NCI-H1694 (cell line): ENCODE data around the gene POLR1G.
"Not testable (repeated sequence)": the region's sequence is repeated elsewhere in the genome, so short reads cannot be mapped to it uniquely, and the experiment has no call there.

ENCODE experiments used
- DNase-seq: peaks from one replicate; lab custom pipeline; 2025; lab: John Stamatoyannopoulos, UW

Gene POLR1G

DNA sequence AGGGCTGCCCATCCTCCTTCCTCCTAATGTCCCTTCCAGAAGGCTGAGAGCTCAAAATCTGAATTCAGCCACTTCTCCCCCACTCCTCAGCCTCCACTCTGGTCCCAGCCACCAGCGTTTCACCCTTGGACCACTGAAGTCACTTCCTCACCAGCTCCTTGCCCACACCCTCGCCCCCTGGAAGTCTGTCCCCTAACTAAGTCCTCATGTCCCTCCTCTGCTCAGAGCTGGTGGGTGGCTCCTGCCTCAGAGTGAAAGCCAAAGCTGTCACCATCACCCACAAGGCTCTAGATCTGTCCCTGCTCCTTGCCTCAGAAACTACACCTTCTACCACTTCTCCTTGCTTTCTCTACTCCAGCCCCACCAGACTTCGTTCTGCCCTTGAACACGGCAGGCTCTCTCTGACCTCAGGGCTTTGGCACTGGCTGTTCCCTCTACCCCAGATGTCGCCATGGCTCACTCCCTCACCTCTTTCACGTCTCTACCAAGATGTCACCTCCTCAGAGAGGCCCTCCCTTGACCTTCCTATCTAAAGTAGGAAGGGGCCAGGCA lies 15.6 kb downstream of the POLR1G start:
- no peak for DNase-seq

DNA sequence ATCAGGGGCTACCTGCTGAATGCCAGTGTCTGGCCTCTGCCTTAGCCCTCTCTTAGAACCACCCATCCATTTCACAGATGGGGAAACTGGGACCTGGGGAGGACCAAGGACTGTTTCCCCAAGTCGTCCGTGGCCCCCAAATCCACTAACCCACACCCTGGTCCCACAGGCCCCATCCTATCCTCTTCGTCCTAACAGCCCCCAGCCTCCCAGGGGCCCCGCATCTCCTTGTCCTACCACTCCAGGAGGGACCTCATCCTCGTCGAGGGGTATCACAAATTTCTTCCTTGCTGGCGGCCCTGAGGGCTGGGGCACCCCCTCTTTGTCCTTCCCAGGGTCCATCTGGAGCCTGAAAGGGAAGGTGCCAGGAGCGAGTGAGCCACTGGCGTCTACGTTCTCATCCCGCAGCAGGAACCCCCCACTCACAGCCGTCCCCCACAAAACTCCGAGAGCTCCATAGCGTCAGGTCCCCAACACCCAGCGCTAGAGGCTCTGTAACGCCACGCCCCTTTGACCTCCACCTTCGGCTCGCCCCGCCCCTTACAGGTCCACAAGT lies 16.7 kb downstream of the POLR1G start:
- DNase-seq: no peak

DNA sequence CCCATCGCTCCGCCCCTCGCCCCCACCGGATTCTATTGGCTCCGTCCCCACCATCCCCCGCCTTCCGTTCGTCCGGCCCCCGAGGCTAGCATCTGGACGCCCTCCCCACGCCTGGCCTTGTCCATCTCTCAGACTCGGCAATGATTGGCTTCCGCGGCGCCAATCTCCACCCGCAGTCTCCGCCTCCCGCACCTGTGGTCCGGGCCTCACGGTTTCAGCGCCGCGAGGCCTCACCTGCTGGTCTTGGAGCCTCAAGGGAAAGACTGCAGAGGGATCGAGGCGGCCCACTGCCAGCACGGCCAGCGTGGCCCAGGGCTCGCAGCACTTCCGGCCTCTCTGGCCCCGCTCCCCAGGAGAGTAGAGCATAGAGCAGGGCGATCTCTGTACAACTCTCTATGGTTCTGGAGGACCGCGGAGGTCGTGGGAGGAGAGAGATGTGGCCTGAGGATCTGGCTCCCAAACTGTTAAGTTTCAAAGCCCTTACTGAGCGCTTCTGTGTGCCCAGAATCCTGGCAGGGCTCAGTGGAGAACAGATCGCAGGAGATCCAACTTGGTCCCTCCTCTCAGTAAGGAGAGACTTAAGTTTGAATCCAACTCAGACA lies 17.2 kb downstream of the POLR1G start, which contains the start of gene ERCC1:
ERCC1 (minus strand) TSS at position 329 of the 602 bp plus-strand sequence. CDS start 543 bp downstream, outside the sequence.
- peak; percentile 91 for DNase-seq

DNA sequence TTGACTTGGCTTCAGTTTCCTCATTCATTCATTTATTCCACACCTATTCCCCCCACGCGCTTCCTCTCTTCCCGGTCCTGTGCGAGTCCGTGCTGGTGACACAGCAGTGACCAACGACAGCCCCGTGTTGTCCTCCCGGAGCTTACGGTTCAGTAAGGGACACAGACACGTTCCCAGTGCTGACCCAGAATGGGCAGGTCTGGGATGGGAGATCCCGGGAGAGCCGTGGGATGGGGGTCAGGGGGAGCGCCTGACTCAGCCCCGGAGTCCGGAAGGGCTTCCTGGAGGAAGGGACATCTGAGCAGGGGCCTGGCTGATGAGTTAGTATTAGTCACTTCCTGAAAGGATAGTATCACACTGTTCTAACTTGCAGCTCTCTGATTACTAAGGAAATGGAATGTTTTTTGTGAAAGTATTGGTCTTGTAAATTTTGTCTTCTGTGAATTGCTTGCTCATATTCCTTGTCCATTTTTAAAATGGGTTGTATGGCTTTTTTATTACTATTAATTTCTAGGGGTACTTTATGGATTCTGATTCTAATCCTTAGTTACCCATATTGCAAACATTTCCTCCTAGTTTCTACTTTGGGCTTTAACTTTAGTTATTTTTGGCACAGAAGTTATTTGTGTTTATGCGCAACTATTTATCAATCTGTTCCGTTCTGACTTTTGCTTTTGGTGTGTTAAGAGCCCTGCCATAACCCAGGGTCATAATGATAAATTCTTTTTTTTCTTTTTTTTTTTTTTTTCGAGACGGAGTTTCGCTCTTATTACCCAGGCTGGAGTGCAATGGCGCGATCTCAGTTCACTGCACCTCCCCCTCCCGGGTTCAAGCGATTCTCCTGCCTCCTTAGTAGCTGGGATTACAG lies 18.0 kb downstream of the POLR1G start:
- DNase-seq: peak; percentile 41

DNA sequence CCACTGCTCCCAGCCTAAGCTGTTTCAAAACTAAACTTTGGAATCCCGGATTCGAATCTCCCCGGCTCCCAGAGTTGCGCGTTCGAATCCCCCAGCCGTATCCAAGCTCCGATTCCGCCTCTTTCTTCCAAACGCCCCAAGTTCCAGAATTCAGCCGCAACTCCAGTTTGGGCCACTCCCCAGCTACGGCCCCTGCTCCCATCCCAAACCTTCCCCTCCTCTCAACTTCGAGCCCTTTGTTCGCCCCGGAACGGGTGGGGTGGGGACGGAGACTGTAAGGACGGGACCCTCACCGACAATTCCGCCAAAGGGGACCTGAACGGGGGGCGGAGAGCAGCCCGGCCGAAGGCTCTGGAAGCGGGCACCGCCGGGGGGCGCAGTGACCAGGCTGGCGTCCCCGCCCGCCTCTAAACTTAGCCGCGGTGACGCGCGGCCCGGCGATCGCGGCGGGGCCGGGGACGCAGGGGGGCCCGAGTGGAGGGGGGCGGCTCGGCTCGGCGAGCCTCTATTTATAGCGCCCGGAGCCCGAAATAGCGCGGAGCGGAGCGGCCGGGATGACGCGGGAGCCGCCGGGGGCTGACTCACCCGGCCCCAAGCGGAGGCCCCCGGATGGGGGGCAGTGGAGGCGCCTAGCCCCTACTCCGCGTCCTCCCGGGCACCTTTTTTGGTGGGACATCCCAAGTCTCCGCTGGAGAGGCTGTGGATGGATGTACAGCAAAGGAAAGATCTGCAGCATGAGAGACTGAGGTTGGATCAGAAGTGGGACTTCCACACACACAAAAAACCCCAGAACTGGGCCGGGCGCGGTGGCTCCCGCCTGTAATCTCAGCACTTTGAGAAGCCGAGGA lies 22.2 kb downstream of the POLR1G start:
- no peak for DNase-seq

DNA sequence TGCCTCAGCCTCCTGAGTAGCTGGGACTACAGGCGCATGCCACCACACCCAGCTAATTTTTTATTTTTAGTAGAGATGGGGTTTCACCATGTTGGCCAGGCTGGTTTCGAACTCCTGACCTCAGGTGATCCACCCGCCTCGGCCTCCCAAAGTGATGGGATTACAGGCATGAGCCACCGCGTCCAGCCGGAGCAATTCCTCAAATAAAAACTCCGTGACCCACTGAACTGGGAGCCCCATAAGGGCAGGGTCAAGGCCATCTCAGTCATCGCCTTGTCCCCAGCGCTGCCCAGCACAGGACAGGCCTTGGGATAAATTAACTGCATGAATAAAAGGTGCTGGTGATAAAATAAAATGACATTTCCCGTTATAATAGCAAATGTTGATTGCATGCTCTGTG lies 23.5 kb downstream of the POLR1G start:
- DNase-seq: not testable (repeated sequence)

DNA sequence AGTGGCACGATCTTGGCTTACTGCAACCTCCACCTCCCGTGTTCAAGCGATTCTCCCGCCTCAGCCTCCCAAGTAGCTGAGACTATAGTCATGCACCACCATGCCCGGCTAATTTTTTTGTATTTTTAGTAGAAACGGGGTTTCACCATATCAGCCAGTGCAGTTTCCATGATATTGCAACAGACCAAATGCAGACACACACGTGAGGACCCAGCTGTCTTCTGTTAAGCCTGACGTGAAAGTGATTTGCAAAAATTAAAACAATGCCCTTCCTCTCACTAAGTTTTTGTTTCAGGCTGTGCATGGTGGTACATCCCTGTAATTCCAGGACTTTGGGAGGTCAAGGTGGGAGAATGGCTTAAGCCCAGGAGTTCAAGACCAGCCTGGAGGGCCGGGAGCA lies 24.6 kb downstream of the POLR1G start:
- DNase-seq: not testable (repeated sequence)

DNA sequence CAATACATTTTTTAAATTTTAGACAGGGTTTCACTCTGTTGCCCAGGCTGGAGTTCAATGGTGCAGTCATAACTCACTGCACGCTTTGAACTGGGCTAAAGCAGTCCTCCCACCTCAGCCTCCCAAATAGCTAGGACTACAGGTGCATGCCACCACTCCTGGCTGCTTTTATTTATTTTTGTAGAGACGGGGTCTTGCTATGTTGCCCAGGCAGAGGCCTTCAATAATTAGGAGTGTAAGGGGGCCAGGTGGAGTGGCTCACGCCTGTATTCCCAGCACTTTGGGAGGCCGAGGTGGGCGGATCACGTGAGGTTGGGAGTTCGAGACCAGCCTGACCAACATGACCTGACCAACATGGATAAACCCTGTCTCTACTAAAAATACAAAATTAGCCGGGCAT lies 26.1 kb downstream of the POLR1G start:
- DNase-seq: not testable (repeated sequence)

DNA sequence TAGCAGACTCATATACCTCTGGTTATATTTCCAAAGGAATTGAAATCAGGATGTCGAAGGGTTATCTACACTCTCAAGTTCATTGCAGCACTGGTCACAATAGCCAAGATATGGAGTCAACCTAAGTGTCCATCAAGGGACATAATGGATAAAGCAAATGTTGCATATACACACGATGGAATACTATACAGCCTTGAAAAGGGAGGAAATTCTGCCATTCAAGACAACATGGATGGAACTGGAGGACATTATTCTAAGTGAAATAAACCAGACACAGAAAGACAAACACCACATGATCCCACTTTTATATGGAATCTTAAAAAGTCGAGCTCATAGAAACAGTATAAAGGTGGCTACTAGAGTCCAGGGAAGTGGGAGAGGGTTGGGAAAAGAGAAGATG lies 30.9 kb downstream of the POLR1G start:
- no peak for DNase-seq

DNA sequence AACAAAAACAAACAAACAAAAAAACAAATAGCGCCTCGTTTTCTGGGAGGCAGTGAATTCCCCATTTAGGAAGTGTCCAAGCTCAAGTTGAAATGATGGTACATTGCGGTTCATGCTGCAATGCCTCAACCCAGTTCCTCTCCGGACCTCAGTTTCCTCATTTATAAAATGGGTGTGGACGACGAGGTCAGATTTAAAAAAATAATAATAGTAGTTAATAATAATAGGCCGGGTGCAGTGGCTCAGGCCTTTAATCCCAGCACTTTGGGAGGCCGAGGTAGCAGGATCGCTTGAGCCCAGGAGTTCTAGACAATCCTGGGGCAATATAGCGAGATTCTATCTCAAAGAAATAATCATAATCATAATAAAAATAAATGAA lies 32.7 kb downstream of the POLR1G start:
- no peak for DNase-seq

DNA sequence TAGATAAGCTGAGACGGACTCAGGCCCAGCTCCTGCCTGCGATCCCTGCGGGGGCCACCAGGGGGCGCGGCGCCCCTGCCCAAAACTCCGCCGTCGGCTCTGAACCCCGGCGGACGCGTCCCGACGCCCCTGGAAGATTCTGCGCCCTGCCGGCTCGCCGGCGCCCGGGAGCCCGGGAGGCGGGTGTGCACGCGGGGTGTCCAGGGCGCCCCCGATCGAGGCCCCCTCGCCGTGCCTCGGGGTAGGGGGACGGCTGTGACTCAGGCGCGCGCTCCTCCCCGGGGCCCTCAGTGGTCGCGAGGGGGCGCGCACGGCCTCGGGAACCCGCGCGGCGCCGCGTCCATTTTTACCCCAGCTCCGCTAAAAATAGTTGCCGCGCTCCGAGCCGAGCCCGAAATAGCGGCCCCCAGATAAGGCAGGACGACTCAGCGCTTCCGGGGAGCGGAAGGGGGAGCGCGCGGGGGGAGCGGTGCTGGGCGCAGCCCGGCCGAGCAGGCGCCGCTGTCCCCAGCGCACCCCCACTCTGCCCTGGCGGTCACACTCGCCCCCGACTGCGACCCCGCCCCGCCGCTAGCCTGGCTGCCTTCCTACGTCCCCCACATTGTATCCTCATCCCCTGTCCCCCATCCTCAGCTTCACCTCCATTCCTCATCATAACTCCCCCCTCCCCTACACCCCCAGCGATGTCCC lies 33.3 kb downstream of the POLR1G start:
- peak; percentile 55 for DNase-seq

DNA sequence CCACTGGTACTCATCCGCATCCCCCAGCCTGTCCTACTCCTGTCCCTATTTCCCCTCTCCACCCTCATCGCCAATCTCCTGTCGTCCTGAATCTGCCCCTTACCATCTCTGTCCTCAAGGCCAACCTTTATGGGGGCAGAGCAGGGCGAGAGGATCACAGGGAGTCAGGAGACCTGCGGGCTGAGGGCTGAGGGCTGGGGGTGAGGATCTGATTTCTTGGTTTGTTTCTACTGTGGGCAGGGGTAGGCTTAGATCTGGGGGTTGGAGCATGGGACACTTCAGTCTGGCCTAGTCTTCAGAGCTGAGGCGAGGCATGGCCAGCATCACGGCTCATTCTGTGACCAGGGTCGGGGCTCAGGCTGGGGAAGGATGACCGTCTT lies 33.8 kb downstream of the POLR1G start:
- DNase-seq: no peak

DNA sequence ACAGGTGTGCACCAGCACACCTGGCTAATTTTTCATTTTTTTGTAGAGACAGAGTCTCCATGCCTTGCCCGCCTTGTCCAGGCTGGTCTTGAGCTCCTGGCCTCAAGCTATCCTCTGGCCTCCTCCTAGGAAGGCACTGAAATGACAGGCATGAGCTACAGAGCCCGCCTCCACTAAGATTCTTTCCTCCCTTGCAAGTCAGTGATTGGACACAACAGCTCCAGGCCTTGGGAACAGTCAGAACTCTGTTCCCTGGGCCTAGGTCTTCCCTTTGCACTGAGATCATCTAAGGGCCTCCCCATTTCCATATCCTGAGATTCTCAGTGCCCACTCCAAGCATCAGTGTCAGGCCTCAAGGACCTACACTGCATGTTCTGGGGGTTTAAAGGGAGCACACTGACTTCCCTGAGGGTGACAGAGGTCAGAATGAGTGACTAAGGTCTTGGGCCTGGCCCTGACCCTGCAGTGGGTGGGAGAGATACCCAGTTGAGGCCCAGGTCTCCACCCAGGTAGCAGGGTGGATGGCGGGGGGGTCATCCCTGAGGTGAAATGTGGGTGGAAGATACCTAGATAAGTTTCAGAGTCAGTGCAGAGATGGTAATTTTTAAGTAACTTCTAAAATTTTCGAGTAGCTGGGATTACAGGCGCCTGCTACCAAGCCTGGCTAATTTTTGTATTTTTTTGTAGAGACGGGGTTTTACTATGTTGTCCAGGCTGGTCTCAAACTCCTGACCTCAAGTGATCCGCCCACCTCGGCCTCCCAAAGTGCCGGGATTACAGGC lies 34.6 kb downstream of the POLR1G start:
- no peak for DNase-seq

DNA sequence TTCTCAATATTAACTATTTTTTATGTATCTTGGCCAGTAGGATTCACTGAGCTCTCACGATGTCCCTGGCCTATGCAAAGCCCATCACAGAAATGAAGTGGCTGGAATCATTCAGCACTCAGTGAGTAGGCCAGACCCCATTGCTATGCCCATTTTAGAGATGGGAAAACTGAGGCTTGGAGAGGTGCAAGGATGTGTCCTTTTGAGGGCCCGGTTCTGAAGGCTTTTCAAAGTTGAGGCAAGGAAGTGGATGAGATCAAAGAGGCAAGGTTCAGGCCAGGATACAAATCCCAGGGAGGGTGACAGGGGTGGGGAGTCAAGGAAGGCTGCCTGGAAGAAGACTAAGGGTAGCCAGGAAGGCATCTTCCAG lies 35.9 kb downstream of the POLR1G start:
- no peak for DNase-seq

DNA sequence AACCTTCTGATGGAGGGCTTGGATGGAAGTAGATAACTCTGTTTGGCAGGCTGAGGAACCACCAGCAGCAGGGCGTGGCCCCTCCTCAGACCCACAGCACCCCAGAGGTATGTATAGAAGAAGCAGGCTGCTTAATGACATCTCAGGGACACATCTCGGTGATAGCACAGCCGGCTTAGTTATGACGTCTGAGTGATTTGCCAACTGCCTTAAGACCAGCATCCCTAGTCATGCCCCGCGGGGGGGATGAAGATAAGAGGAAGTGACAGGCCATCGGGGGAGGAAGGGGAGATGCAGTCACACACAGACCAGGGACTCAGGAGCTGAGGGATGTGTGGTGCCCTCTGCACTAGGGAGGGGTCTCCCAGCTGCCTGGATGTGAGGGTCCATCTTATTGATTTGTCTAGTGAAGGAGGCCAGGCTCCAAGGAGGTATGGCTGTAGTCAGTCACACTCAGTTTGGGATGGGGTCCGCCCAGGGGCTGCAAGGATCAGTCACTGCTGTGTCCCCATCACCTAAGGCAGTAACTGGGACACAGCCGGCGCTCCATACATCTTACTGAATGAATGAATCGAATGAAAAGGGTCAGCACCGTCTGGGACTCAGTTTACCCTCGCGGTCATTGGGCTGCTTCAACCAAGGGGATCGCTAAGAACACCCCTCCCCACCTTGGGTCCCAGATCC lies 36.5 kb downstream of the POLR1G start:
- no peak for DNase-seq

DNA sequence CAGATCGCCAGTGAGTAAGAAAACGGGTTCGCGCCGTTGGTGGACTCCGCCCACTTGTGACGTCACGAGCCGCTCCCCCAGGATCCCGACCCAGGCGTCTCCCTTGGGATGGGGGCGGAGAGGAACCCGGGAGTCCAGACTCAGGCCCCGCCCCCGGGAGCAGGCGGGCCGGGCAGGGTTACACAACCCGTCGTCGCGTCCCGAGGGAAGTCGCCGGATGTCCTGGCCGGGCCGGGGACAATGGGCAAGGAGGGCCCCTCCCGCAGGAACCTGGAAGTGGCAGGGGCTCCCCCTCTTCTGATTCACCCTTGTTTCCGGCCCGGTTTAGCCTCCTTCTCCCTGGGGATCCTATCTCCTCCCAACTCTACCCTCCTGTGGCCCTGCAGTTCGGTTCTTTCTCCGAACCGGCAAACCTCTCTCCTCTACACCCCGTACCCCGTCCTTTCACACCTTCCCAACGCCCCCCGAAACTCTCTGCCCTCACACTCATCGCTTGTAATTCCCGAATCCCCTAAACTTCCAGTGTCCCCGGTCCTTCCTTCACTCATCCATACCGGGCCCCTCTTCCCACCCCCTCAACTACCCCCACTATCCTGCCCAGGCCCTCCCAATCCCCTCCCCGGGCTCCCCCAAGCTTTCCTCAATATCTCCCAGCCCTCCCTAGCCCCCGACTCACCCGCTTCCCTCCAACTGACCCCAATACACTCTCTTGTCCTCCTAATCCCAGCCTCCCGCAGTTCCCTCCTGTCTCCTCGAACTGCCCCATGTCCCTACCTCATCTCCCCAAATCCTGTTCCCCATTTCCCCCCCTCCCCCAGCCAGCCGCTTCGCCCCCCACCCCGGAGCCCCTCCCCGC lies 37.2 kb downstream of the POLR1G start:
- no peak for DNase-seq

DNA sequence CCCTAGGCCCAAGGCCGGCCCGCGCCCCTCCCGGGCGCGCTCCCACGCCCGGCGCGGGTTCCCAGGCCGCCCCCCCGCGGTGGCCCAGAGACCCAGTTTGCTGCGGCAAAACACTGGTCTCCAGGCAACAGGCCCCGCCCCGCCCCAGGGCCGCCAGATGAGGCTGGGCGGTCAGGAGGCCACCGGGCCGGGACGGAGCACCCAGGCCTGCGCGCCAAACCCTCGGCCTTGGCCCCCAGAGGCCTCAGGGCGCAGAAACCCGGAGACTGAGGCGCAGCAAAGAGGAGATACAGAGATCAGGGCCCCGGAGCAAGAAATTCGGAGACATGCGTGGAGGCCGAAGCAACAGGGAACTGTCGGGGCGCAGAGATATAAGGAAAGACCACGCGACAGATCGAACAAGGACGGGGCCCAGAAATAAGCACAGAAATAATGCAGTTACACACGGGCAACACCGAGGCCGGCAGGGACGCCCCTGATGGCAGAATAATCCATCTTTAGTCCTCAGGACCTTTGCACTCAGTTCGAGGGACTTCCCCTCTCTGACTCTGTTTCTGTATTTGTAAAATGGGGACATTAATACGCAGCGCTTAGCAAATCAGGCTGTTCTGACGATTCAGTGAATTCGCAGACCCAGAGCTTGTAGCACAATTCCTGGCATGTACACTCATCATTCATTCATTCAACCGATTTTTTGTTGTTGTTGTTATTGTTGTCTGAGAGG lies 38.0 kb downstream of the POLR1G start:
- no peak for DNase-seq

DNA sequence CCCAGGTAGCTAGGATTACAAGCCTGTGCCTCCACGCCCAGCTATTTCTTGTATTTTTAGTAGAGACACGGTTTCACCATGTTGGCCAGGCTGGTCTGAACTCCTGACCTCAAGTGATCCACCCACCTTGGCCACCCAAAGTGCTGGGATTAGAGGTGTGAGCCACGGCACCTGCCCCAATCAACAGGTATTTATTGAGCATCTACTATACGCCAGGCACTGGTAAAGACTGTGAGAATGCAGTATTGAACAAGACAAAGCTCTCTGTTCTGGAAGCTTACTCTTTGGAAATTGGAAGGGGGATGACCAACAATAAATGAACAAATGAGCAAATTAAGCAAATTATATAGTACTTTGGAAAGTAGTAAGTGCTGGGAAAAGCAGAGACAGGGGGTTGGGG lies 38.7 kb downstream of the POLR1G start:
- DNase-seq: no peak
